ENCODE measurements around the gene PTPN3.
A peak's percentile ranks its signal among the peaks of the same experiment; 100 is the strongest.

The PTPN3 gene

GRCh38 chr9:109535365-109535764 lies 37.3 kb upstream of the PTPN3 start:
- TF ChIP-seq YY1 (IDR thresholded peaks at IDR 0.05; ENCODE audit: low read depth): no peak
- no peak for TF ChIP-seq CREB1 (IDR thresholded peaks at IDR 0.05; ENCODE audit: low read depth)
- TF ChIP-seq EGR1 (IDR thresholded peaks at IDR 0.05): no peak
- no peak for TF ChIP-seq TCF12 (IDR thresholded peaks at IDR 0.05; ENCODE audit: low read depth)
- TF ChIP-seq FOXM1 (IDR thresholded peaks at IDR 0.05; ENCODE audit: borderline replicate concordance, low read depth): no peak
- TF ChIP-seq USF1 (IDR thresholded peaks at IDR 0.05): no peak
- no peak for TF ChIP-seq ZBTB7A (IDR thresholded peaks at IDR 0.05; ENCODE audit: low read depth)
- TF ChIP-seq EP300 (IDR thresholded peaks at IDR 0.05; ENCODE audit: borderline replicate concordance): no peak
- no peak for TF ChIP-seq TAF1 (IDR thresholded peaks at IDR 0.05; ENCODE audit: low read depth)
- TF ChIP-seq MAX (IDR thresholded peaks at IDR 0.05): no peak
- no peak for TF ChIP-seq RAD21 (IDR thresholded peaks at IDR 0.05; ENCODE audit: low read depth)
- TF ChIP-seq NFIC (IDR thresholded peaks at IDR 0.05): no peak

GRCh38 chr9:109534151-109534550 lies 36.0 kb upstream of the PTPN3 start:
- no peak for TF ChIP-seq ZBTB7A (IDR thresholded peaks at IDR 0.05; ENCODE audit: low read depth)
- TF ChIP-seq CEBPB (IDR thresholded peaks at IDR 0.05): no peak
- no peak for TF ChIP-seq YY1 (IDR thresholded peaks at IDR 0.05; ENCODE audit: low read depth)
- no peak for TF ChIP-seq NFIC (IDR thresholded peaks at IDR 0.05)
- no peak for TF ChIP-seq FOXM1 (IDR thresholded peaks at IDR 0.05; ENCODE audit: borderline replicate concordance, low read depth)
- TF ChIP-seq REST (IDR thresholded peaks at IDR 0.05; ENCODE audit: low read depth): no peak
- no peak for TF ChIP-seq RAD21 (IDR thresholded peaks at IDR 0.05; ENCODE audit: low read depth)
- no peak for TF ChIP-seq EP300 (IDR thresholded peaks at IDR 0.05; ENCODE audit: borderline replicate concordance)
- no peak for TF ChIP-seq TEAD4 (IDR thresholded peaks at IDR 0.05)
- TF ChIP-seq CREB1 (IDR thresholded peaks at IDR 0.05; ENCODE audit: low read depth): no peak
- no peak for TF ChIP-seq EGR1 (IDR thresholded peaks at IDR 0.05)
- no peak for TF ChIP-seq TCF12 (IDR thresholded peaks at IDR 0.05; ENCODE audit: low read depth)

GRCh38 chr9:109522106-109522505 lies 24.0 kb upstream of the PTPN3 start:
- no peak for TF ChIP-seq ZBTB7A (IDR thresholded peaks at IDR 0.05; ENCODE audit: low read depth)
- TF ChIP-seq NFIC (IDR thresholded peaks at IDR 0.05): no peak
- TF ChIP-seq EP300 (IDR thresholded peaks at IDR 0.05; ENCODE audit: borderline replicate concordance): no peak
- TF ChIP-seq TAF1 (IDR thresholded peaks at IDR 0.05; ENCODE audit: low read depth): no peak
- TF ChIP-seq MAX (IDR thresholded peaks at IDR 0.05): no peak
- TF ChIP-seq TCF12 (IDR thresholded peaks at IDR 0.05; ENCODE audit: low read depth): no peak
- no peak for TF ChIP-seq TEAD4 (IDR thresholded peaks at IDR 0.05)

- no peak for TF ChIP-seq ZBTB7A (IDR thresholded peaks at IDR 0.05; ENCODE audit: low read depth)
- no peak for TF ChIP-seq REST (IDR thresholded peaks at IDR 0.05; ENCODE audit: low read depth)
- no peak for TF ChIP-seq FOXM1 (IDR thresholded peaks at IDR 0.05; ENCODE audit: borderline replicate concordance, low read depth)
- peak; percentile 95 for TF ChIP-seq RAD21 (IDR thresholded peaks at IDR 0.05; ENCODE audit: low read depth)
- no peak for TF ChIP-seq TCF12 (IDR thresholded peaks at IDR 0.05; ENCODE audit: low read depth)
Measured at GRCh38 chr9:109520475-109521132, 22.5 kb upstream of the PTPN3 start.

- no peak for TF ChIP-seq ZBTB7A (IDR thresholded peaks at IDR 0.05; ENCODE audit: low read depth)
- TF ChIP-seq EP300 (IDR thresholded peaks at IDR 0.05; ENCODE audit: borderline replicate concordance): no peak
- no peak for TF ChIP-seq MAX (IDR thresholded peaks at IDR 0.05)
- no peak for TF ChIP-seq REST (IDR thresholded peaks at IDR 0.05; ENCODE audit: low read depth)
- TF ChIP-seq FOXM1 (IDR thresholded peaks at IDR 0.05; ENCODE audit: borderline replicate concordance, low read depth): no peak
- no peak for TF ChIP-seq CEBPB (IDR thresholded peaks at IDR 0.05)
- TF ChIP-seq TAF1 (IDR thresholded peaks at IDR 0.05; ENCODE audit: low read depth): no peak
Measured at GRCh38 chr9:109519366-109519765, 21.3 kb upstream of the PTPN3 start.
